Uterus (tissue), 2 donors: ENCODE measurements around the gene PSMG3.

Experiments used
- POLR2A ChIP-seq, 2 donors: fragments of 450-650 bp; IDR thresholded peaks; one replicate each; pipeline ENCODE4 v1.6.1; 2016; ENCODE audit warnings: antibody characterized with exemption in 2 of 2, mild to moderate bottlenecking in 1 of 2, moderate library complexity in 1 of 2
- TF ChIP-seq, protein P1 (sequence below), 4 experiments: fragments of 200-600 bp in 2 of 4; fragments of 450-650 bp in 2 of 4; sonication (generic) in 2 of 4; IDR thresholded peaks; one replicate each; pipeline ENCODE4 v1.5.1; 2016 to 2019; ENCODE audit warnings: antibody characterized with exemption in 4 of 4, mild to moderate bottlenecking in 2 of 4, moderate library complexity in 1 of 4

- no peak for TF ChIP-seq POLR2A (IDR thresholded peaks at IDR 0.05)
- TF ChIP-seq, protein P1, sequence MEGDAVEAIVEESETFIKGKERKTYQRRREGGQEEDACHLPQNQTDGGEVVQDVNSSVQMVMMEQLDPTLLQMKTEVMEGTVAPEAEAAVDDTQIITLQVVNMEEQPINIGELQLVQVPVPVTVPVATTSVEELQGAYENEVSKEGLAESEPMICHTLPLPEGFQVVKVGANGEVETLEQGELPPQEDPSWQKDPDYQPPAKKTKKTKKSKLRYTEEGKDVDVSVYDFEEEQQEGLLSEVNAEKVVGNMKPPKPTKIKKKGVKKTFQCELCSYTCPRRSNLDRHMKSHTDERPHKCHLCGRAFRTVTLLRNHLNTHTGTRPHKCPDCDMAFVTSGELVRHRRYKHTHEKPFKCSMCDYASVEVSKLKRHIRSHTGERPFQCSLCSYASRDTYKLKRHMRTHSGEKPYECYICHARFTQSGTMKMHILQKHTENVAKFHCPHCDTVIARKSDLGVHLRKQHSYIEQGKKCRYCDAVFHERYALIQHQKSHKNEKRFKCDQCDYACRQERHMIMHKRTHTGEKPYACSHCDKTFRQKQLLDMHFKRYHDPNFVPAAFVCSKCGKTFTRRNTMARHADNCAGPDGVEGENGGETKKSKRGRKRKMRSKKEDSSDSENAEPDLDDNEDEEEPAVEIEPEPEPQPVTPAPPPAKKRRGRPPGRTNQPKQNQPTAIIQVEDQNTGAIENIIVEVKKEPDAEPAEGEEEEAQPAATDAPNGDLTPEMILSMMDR (IDR thresholded peaks at IDR 0.05): no peak
Observed at GRCh38 chr7:1540776-1541271, 29.0 kb downstream of the PSMG3 start.
